Esophagus (tissue), 2 donors: ENCODE data around the gene HSBP1. TPM values are rescaled to one million over a fixed set of nuclear protein-coding genes. Genes with fewer than 3 reads are reported as not detected.

Experiments used
- H3K27ac ChIP-seq, 2 donors: one replicate each; pipeline ENCODE4 v1.5.1; 2013; ENCODE audit warnings: low read depth in 2 of 2, mild to moderate bottlenecking in 2 of 2, inconsistent platforms in 1 of 2, low read length in 1 of 2, moderate library complexity in 1 of 2
- H3K27me3 ChIP-seq, 2 donors: one replicate each; pipeline ENCODE4 v1.6.1; 2013; ENCODE audit warnings: low read length in 2 of 2, control low read depth in 1 of 2, mild to moderate bottlenecking in 1 of 2; ENCODE audit not compliant: insufficient read depth in 2 of 2, control insufficient read depth in 1 of 2
- H3K36me3 ChIP-seq, 2 donors: one replicate each; pipeline ENCODE4 v1.6.1; 2013; ENCODE audit warnings: low read length in 1 of 2; ENCODE audit not compliant: control insufficient read depth in 2 of 2, insufficient read depth in 2 of 2
- H3K4me1 ChIP-seq, 2 donors: one replicate each; pipeline ENCODE4 v1.6.1; 2013; ENCODE audit warnings: low read length in 1 of 2; ENCODE audit not compliant: control insufficient read depth in 2 of 2, insufficient read depth in 2 of 2
- H3K4me3 ChIP-seq, 2 donors: one replicate each; pipeline ENCODE4 v1.5.1; 2013; ENCODE audit warnings: low read length in 2 of 2, mild to moderate bottlenecking in 2 of 2, low read depth in 1 of 2, moderate library complexity in 1 of 2
- H3K9me3 ChIP-seq, 2 donors: one replicate each; pipeline ENCODE4 v1.6.1; 2013; ENCODE audit warnings: mild to moderate bottlenecking in 2 of 2, low read depth in 1 of 2, low read length in 1 of 2, moderate library complexity in 1 of 2; ENCODE audit not compliant: control insufficient read depth in 2 of 2, insufficient read depth in 1 of 2
- WGBS, 2 donors: extraction: QIAGEN DNeasy Blood & Tissue Kit; methylation state at CpG; one replicate each; pipeline ENCODE4 v1.1.7; 2013; 5-methylcytosine and 5-hydroxymethylcytosine counted together
- polyA plus RNA-seq, 2 donors: library from polyadenylated mRNA; stranded (reverse); fragments of 200-250 nt; gene quantifications; one replicate each; pipeline ENCODE4 v1.2.3, GENCODE V29; 2013
- donor health status: healthy with polysubstance abuse.
- donor health status: Bipolar disorder and iron deficiency.

HSBP1 gene
- polyA plus RNA-seq: 10 to 100 TPM; 46.2 to 80.6 TPM

DNA sequence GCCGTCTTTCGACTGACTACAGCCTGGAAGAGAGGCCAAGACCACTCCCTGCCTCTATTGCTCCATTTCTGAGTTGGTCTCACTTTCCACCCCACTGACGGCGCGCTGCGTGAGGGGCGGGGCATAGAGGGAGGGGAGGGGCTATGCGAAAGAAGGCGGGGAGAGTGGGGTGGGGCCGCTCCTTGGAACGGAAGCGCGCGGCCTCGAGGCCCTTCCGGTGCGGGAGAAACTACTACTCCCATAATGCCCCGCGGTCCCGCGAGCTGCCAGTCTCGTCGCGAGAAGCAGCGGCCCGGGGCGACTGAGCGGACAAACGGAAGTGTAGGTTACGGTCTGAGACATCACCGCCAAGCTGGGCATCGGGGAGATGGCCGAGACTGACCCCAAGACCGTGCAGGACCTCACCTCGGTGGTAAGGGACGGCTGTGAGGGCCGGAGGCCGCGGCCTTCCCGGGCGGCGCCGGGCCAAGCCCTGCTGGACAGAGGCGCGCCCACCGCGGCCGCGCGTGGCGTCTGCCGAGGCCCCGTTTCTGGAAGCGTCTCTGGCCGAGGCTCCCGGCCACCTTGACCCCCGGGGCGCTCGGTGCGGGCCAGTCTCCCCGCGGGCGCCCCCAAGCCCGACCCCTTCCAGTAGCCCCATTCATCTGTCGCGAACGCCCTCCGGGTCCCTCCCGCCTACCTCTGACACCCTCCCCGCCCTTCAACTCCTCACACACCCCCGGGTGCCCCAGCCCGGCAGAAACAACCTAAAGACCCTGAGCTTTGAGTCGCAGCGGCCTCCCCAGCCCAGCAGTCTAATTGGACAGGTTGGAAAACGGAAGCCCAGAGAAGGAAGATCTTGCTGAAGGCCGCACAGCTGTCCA is at the start of gene HSBP1:
Gene HSBP1 (plus strand): TSS at position 269 of the 863 bp plus-strand sequence. CDS start 99 bp downstream, at position 368.
- H3K4me1 ChIP-seq: peaks cover 2 to 7% of the 10 kb centered on the region in 2 donors
- WGBS, 2 donors: 1% methylated on average over 62 to 76 of the region's 76 CpGs

GRCh38 chr16:83762141-83762991 is 45.4 kb upstream of the HSBP1 start:
- Histone ChIP-seq H3K9me3 (no peaks in the 10 kb centered on the region), H3K36me3 (no peaks in the 10 kb centered on the region), H3K27me3 (no peaks in the 10 kb centered on the region), H3K27ac (no peak overlapping the region), H3K4me3 (no peak overlapping the region), H3K4me1 (no peaks in the 10 kb centered on the region)
- WGBS, 2 donors: 75 to 79% methylated on average over 11 of the region's 11 CpGs

More for the DNA sequence above, at the start of gene HSBP1:
- H3K4me3 ChIP-seq: peak within 1 kb of the TSS; percentile 77 to 87
- H3K36me3 ChIP-seq: peaks cover 4% of the 10 kb centered on the region in 2 donors
- peak within 1 kb of the TSS; percentile 75 to 78 for H3K27ac ChIP-seq
- H3K27me3 ChIP-seq: no peaks in the 10 kb centered on the region
- H3K9me3 ChIP-seq: no peaks in the 10 kb centered on the region

DNA sequence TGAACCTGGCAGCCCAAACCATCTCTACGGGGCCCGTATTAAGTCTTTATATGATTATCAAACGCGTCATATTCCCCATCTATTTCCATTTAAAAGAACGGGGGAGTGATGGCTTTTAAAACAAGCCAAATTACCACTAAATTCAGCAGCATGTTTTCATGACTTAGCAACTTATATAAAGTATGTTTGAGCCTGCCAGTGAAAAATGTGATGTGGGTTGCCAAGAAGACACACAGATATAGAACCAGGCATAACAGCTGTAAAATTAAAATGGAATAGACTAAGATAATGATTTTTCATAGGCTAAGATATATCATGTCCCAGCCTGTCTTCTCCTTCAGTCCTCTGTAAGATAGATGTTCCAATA is 44.8 kb upstream of the HSBP1 start:
- H3K9me3 ChIP-seq: no peaks in the 10 kb centered on the region
- H3K27me3 ChIP-seq: no peaks in the 10 kb centered on the region
- no peak overlapping the region for H3K4me3 ChIP-seq
- 68 to 80% methylated on average over 5 of the region's 5 CpGs for WGBS, 2 donors
- no peaks in the 10 kb centered on the region for H3K4me1 ChIP-seq
- no peak overlapping the region for H3K27ac ChIP-seq
- H3K36me3 ChIP-seq: no peaks in the 10 kb centered on the region

DNA sequence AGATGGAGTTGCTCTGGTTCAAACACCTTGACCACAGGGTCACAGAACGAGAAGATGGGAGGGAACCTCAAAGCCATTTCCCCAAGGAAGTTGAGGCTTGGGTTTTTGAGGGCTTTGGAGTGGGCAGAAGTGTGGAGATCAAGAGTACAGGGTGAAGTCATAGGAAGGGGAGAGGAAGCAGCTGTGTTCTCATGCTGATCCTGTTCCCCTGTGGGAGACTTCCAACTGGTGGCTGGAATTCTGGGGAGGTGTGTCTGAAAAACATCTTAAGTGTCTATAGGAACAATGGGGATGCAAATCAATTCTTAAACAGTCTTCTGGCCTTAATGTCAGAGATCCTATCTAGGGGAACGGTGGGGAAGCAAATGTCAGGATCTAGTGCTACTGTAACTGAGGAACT is 38.8 kb upstream of the HSBP1 start:
- Histone ChIP-seq H3K9me3 (no peaks in the 10 kb centered on the region), H3K36me3 (no peaks in the 10 kb centered on the region), H3K4me1 (no peaks in the 10 kb centered on the region), H3K4me3 (no peak overlapping the region), H3K27ac (no peak overlapping the region), H3K27me3 (no peaks in the 10 kb centered on the region)
- WGBS, 2 donors: 51 to 57% methylated on average over 2 of the region's 2 CpGs

DNA sequence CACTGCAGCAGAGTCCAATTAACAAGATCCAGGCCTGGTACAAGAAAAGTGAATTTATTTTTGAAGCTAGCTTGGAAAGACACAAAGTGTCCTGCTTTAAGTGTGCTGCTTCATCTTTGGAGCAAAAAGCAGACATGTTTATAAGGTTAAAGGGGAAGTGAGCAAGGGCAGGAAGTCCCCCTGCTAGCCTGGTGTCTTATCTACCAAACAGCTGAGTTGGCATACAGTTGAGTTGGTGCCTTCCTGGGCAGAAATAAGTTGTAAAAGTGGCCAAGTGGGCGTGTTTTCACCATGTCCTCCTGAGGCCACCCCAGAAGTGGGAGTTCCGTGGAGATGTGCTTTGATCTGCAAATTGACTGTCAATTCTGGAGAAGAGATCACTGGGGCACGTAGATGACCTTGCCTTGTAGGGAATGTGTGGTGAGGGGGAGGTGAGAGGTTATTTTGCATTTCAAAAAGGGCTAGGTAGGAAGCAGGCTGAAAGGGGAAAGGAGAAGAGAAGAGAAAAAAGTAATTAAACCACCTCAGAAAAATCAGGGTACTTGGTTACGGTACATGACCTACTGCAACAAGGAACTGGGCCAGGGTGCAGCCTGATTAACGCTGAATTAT is 38.3 kb upstream of the HSBP1 start:
- no peaks in the 10 kb centered on the region for H3K27me3 ChIP-seq
- H3K4me1 ChIP-seq: no peaks in the 10 kb centered on the region
- no peak overlapping the region for H3K4me3 ChIP-seq
- WGBS, 2 donors: 57 to 66% methylated on average over 5 of the region's 5 CpGs
- no peaks in the 10 kb centered on the region for H3K9me3 ChIP-seq
- no peaks in the 10 kb centered on the region for H3K36me3 ChIP-seq
- H3K27ac ChIP-seq: no peak overlapping the region

DNA sequence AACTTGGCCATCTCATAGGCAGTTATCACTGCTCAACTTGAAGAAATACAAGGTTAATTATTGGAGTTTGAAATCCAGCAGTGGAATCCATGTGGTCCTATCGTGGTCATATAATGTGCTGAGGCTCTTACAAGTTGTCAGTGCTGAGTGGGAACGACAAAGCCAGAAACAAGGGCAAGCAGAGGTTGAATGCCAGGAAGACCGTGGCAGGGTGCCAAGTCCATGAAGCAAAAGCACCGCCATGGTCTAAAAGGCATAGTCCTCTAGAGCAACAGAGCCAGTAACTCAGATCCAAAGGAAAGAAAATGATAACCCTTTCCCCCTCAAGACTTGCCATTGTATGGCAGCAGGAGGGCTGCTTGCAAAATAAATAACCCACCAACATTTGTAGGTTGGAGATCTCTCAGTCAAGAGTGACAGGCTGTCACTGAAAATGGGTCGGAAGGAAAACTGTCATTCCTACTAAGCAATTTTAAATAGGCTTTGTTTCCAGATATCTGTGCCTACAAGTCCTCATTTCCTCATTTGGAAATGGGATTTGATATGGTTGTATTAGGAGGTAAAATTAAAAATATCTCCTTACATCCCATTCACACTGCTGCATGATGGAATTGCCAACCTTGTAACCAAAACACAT is 36.4 kb upstream of the HSBP1 start:
- 48 to 51% methylated on average over 5 of the region's 5 CpGs for WGBS, 2 donors
- Histone ChIP-seq H3K27ac (no peak overlapping the region), H3K9me3 (no peaks in the 10 kb centered on the region), H3K4me1 (no peaks in the 10 kb centered on the region), H3K36me3 (no peaks in the 10 kb centered on the region), H3K27me3 (no peaks in the 10 kb centered on the region), H3K4me3 (no peak overlapping the region)

GRCh38 chr16:83772806-83773205 is 35.0 kb upstream of the HSBP1 start:
- WGBS, 2 donors: 41 to 43% methylated on average over 1 of the region's 1 CpG
- no peak overlapping the region for H3K4me3 ChIP-seq
- no peaks in the 10 kb centered on the region for H3K4me1 ChIP-seq
- no peaks in the 10 kb centered on the region for H3K27me3 ChIP-seq
- H3K27ac ChIP-seq: no peak overlapping the region
- H3K36me3 ChIP-seq: no peaks in the 10 kb centered on the region
- no peaks in the 10 kb centered on the region for H3K9me3 ChIP-seq

GRCh38 chr16:83774066-83774465 is 33.7 kb upstream of the HSBP1 start:
- Histone ChIP-seq H3K36me3 (no peaks in the 10 kb centered on the region), H3K4me1 (no peaks in the 10 kb centered on the region), H3K27ac (no peak overlapping the region), H3K27me3 (no peaks in the 10 kb centered on the region), H3K9me3 (no peaks in the 10 kb centered on the region), H3K4me3 (no peak overlapping the region)
- WGBS, 2 donors: 87 to 92% methylated on average over 4 of the region's 4 CpGs

GRCh38 chr16:83776944-83777343 is 30.8 kb upstream of the HSBP1 start:
- H3K9me3 ChIP-seq: no peaks in the 10 kb centered on the region
- H3K4me3 ChIP-seq: no peak overlapping the region
- no peaks in the 10 kb centered on the region for H3K27me3 ChIP-seq
- no peak overlapping the region for H3K27ac ChIP-seq
- WGBS, 2 donors: 85 to 88% methylated on average over 9 of the region's 9 CpGs
- no peaks in the 10 kb centered on the region for H3K4me1 ChIP-seq
- no peaks in the 10 kb centered on the region for H3K36me3 ChIP-seq
